GM12878 (cell line): ENCODE results near the gene GPSM1. TPM values are rescaled to one million over a fixed set of nuclear protein-coding genes. Genes with fewer than 3 reads are reported as not detected.

ENCODE experiments used
- ATAC-seq: fragments of 200-7000 bp; cut with Tn5 transposase; 3 replicates; pipeline ENCODE4 v1.9.1; 2020; ENCODE audit warnings: mild to moderate bottlenecking, moderate library complexity
- BruUV-seq: library from RNA; stranded (reverse); fragments of 400-500 nt; replicated peaks from 2 replicates; lab custom pipeline; 2021; lab: Mats Ljungman, UMichigan
- CTCF ChIA-PET: fragments of 300-600 bp; sonication (Branson Sonifier 250); formaldehyde crosslinking; extraction: SDS; loops from one replicate; lab custom pipeline; 2021; ENCODE audit warnings: inconsistent platforms; lab: Yijun Ruan, JAX
- POLR2A ChIA-PET: fragments of 350-600 bp; formaldehyde crosslinking; extraction: SDS; loops from one replicate; lab custom pipeline; 2021; ENCODE audit warnings: inconsistent platforms; lab: Charles Lee
- RAD21 ChIA-PET: fragments of 300-600 bp; sonication (Branson Sonifier 250); formaldehyde crosslinking; loops from one replicate; lab custom pipeline; 2023; ENCODE audit warnings: antibody characterized with exemption; ENCODE audit not compliant: unreplicated experiment; lab: Charles Lee
- SMC1A ChIA-PET: fragments of 300-600 bp; sonication (Branson Sonifier 250); formaldehyde crosslinking; loops from one replicate; lab custom pipeline; 2023; ENCODE audit not compliant: unreplicated experiment, uncharacterized antibody; lab: Charles Lee
- DNase-seq: peaks from one replicate; pipeline ENCODE4 v3.0.0-alpha.2; 2011; ENCODE audit warnings: low read depth, low spot score
- FAIRE-seq: peaks from 3 replicates; lab custom pipeline; 2011; peaks lifted over from hg19 to GRCh38; lab: Jason Lieb, UNC
- H2AFZ ChIP-seq: 2 replicates; pipeline ENCODE4 v1.6.0; 2011; ENCODE audit warnings: low read depth, low read length, control low read depth; ENCODE audit not compliant: control insufficient read depth
- H3K27ac ChIP-seq: 2 replicates; pipeline ENCODE4 v1.5.1; 2011; ENCODE audit warnings: control low read depth; ENCODE audit not compliant: control insufficient read depth, insufficient read depth
- H3K27me3 ChIP-seq, 2 experiments: replicated peaks in 1 of 2; 2 replicates each; pipeline versions ENCODE4 v1.6.0 to v1.6.1; 2011; ENCODE audit warnings: low read length in 1 of 2; ENCODE audit not compliant: control insufficient read depth in 2 of 2, insufficient read depth in 2 of 2
- H3K36me3 ChIP-seq, 2 experiments: 2 replicates each; pipeline ENCODE4 v1.5.1; 2011; ENCODE audit warnings: low read length in 1 of 2; ENCODE audit not compliant: control insufficient read depth in 2 of 2, insufficient read depth in 2 of 2
- H3K4me1 ChIP-seq: 2 replicates; pipeline ENCODE4 v1.6.1; 2011; ENCODE audit warnings: mild to moderate bottlenecking, low read length, moderate library complexity, mixed read lengths; ENCODE audit not compliant: control insufficient read depth, insufficient read depth
- H3K4me2 ChIP-seq: 2 replicates; pipeline ENCODE4 v1.6.0; 2011; ENCODE audit warnings: control low read depth; ENCODE audit not compliant: control insufficient read depth, insufficient read depth
- H3K4me3 ChIP-seq: fragments of 200-600 bp; sonication (generic); 2 replicates; pipeline ENCODE4 v1.5.1; 2016
- H3K79me2 ChIP-seq: 2 replicates; pipeline ENCODE4 v1.6.0; 2011; ENCODE audit warnings: low read length; ENCODE audit not compliant: control insufficient read depth, insufficient read depth
- H3K9ac ChIP-seq: 2 replicates; pipeline ENCODE4 v1.8.0; 2011; ENCODE audit warnings: low read length, control low read depth, mixed read lengths; ENCODE audit not compliant: control insufficient read depth, insufficient read depth
- H3K9me3 ChIP-seq: replicated peaks from 3 replicates; pipeline ENCODE4 v1.5.1; 2011; ENCODE audit warnings: mild to moderate bottlenecking, low read length; ENCODE audit not compliant: control insufficient read depth, insufficient read depth
- H4K20me1 ChIP-seq: 2 replicates; pipeline ENCODE4 v1.6.0; 2011; ENCODE audit not compliant: control insufficient read depth, insufficient read depth
- BCLAF1 ChIP-seq: fragments of 450-650 bp; IDR thresholded peaks from 2 replicates; pipeline ENCODE4 v1.6.1; 2017; ENCODE audit warnings: antibody characterized with exemption, mild to moderate bottlenecking, moderate library complexity
- E2F8 ChIP-seq: fragments of 450-650 bp; IDR thresholded peaks from 2 replicates; pipeline ENCODE4 v1.6.1; 2018; ENCODE audit warnings: mild to moderate bottlenecking, low read depth, moderate library complexity; ENCODE audit not compliant: partially characterized antibody
- FOXM1 ChIP-seq: IDR thresholded peaks from 2 replicates; pipeline ENCODE4 v1.6.1; 2012; ENCODE audit warnings: low read depth, mild to moderate bottlenecking, inconsistent platforms, low read length, moderate library complexity
- IKZF2 ChIP-seq, 2 experiments: fragments of 450-650 bp; IDR thresholded peaks; 2 replicates each; pipeline ENCODE4 v1.6.1; 2017; ENCODE audit warnings: mild to moderate bottlenecking in 2 of 2, moderate library complexity in 2 of 2
- KLF5 ChIP-seq: fragments of 450-650 bp; IDR thresholded peaks from 2 replicates; pipeline ENCODE4 v1.6.1; 2014; ENCODE audit warnings: mild to moderate bottlenecking; ENCODE audit not compliant: partially characterized antibody
- MXI1 ChIP-seq: fragments of 150-350 bp; IDR thresholded peaks from 2 replicates; pipeline ENCODE4 v1.6.1; 2011; ENCODE audit warnings: low read depth, mild to moderate bottlenecking, inconsistent platforms, low read length, improper control_type of control experiment
- NRF1 ChIP-seq: conservative IDR thresholded peaks from 2 replicates; pipeline ENCODE4 v1.6.1; 2011; ENCODE audit warnings: mild to moderate bottlenecking, low read depth, low read length, improper control_type of control experiment
- PBX3 ChIP-seq: IDR thresholded peaks from 2 replicates; pipeline ENCODE4 v1.6.1; 2011; ENCODE audit warnings: mild to moderate bottlenecking, low read depth, low read length, moderate library complexity; ENCODE audit not compliant: insufficient replicate concordance
- RAD51 ChIP-seq: fragments of 450-650 bp; IDR thresholded peaks from 2 replicates; pipeline ENCODE4 v1.6.1; 2016; ENCODE audit warnings: moderate library complexity, mild to moderate bottlenecking, inconsistent platforms
- RELB ChIP-seq: fragments of 450-650 bp; IDR thresholded peaks from 2 replicates; pipeline ENCODE4 v1.6.1; 2017; ENCODE audit warnings: low read depth, mild to moderate bottlenecking, moderate library complexity
- RUNX3 ChIP-seq: IDR thresholded peaks from 2 replicates; pipeline ENCODE4 v1.6.1; 2012; ENCODE audit warnings: low read length, inconsistent platforms
- SUPT20H ChIP-seq: IDR thresholded peaks from 2 replicates; pipeline ENCODE4 v1.6.1; 2011; ENCODE audit warnings: low read depth, mild to moderate bottlenecking, low read length, moderate library complexity, borderline replicate concordance; ENCODE audit not compliant: control insufficient read depth
- USF2 ChIP-seq: IDR thresholded peaks from 2 replicates; pipeline ENCODE4 v1.6.1; 2011; ENCODE audit warnings: low read depth, low read length, improper control_type of control experiment, borderline replicate concordance
- ZNF207 ChIP-seq: fragments of 450-650 bp; IDR thresholded peaks from 2 replicates; pipeline ENCODE4 v1.6.1; 2014; ENCODE audit warnings: antibody characterized with exemption, mild to moderate bottlenecking, borderline replicate concordance
- WGBS: methylation state at CpG from one replicate; pipeline ENCODE4 v1.1.6; 2016; ENCODE audit warnings: low lambda C conversion rate; ENCODE audit not compliant: insufficient replicate concordance, insufficient coverage; ENCODE audit errors: missing lambda C conversion rate; 5-methylcytosine and 5-hydroxymethylcytosine counted together
- in situ Hi-C: fragments of 300-500 bp; cut with MboI; formaldehyde crosslinking; loops from 9 replicates; pipeline ENCODE4 v1.14.3; 2018; ENCODE audit warnings: mixed read lengths
- intact Hi-C: fragments of 100-400 bp; cut with micrococcal nuclease; formaldehyde crosslinking; loops from one replicate; pipeline ENCODE4 v1.14.2; 2022; ENCODE audit not compliant: unreplicated experiment
- polyA plus RNA-seq, 11 experiments: library from polyadenylated mRNA; depleted of rRNA in 4 of 11; unstranded in 6 of 11; stranded (reverse) in 5 of 11; fragments of >200 nt; fragmentation: Nextera tagmentation in 4 of 11; fragmentation: Illumina TruSeq in 1 of 11; extraction: Ambion mirVana in 4 of 11; extraction: Trizol in 1 of 11; gene quantifications; 1 replicate in 1 of 11; 2 replicates in 10 of 11; pipeline versions ENCODE4 v1.2.1 to v1.2.3, GENCODE V29; 2011 to 2016; ENCODE audit warnings: inconsistent platforms in 2 of 11, missing spikeins in 2 of 11, low read depth in 1 of 11
- total RNA-seq, 4 experiments: library from RNA; depleted of rRNA in 3 of 4; stranded (reverse); fragments of >200 nt in 3 of 4; fragmentation: Illumina TruSeq in 1 of 4; extraction: Trizol in 1 of 4; gene quantifications; 2 replicates each; pipeline versions ENCODE4 v1.2.1 to v1.2.3, GENCODE V29; 2013 to 2021

The GPSM1 gene
- total and polyA plus RNA-seq, 10 of the 15 experiments (the other 5 are each of a cell fraction or from before 2014, with no cell fraction given): 0.04 to 0.10 (median 0.10) TPM; not detected in 7

GRCh38 chr9:136300866-136301265 lies 26.5 kb upstream of the GPSM1 start (continued):
- TF ChIP-seq E2F8 (no peak), NRF1 (no peak), USF2 (no peak), RELB (no peak), RUNX3 (no peak), IKZF2 (IDR thresholded peaks at IDR 0.05) (no peak), FOXM1 (no peak)

- ChIA-PET RAD21 (no interaction called here), SMC1A (no interaction called here), POLR2A (no interaction called here), CTCF (no interaction called here)
- no peak overlapping the region for H3K9ac ChIP-seq
- in situ Hi-C loops (no loop called here), intact Hi-C loops (no loop called here)
- H3K4me3 ChIP-seq: no peak overlapping the region
- H3K79me2 ChIP-seq: no peaks in the 10 kb centered on the region
- no TSS peak for BruUV-seq
- no peaks in the 10 kb centered on the region for H3K4me1 ChIP-seq
- DNase-seq (no peak), ATAC-seq (no peak), FAIRE-seq (no peak)
- H3K27ac ChIP-seq: no peak overlapping the region
- H3K9me3 ChIP-seq: no peaks in the 10 kb centered on the region
- 63% methylated on average over 10 of the region's 12 CpGs for WGBS
- H2AFZ ChIP-seq: no peak overlapping the region
- H3K36me3 ChIP-seq: no peaks in the 10 kb centered on the region
- H3K27me3 ChIP-seq: no peaks in the 10 kb centered on the region
- H4K20me1 ChIP-seq: no peaks in the 10 kb centered on the region
- H3K4me2 ChIP-seq: no peak overlapping the region
- TF ChIP-seq SUPT20H (no peak), PBX3 (no peak), KLF5 (no peak), ZNF207 (no peak), RAD51 (no peak), BCLAF1 (no peak), MXI1 (no peak)
These were observed 24.8 kb upstream of the GPSM1 start for GRCh38 chr9:136302527-136302926.
